CD14-positive monocyte (primary cell): ENCODE measurements around the gene CAMTA1. TPM values are rescaled to one million over a fixed set of nuclear protein-coding genes. Genes with fewer than 3 reads are reported as not detected.
A peak's percentile ranks its signal among the peaks of the same experiment; 100 is the strongest.

Experiments used
- DNase-seq, 3 donors: peaks; one replicate each; pipeline ENCODE4 v3.0.0-alpha.2; 2011 to 2022
- H2AFZ ChIP-seq: 2 replicates; pipeline ENCODE4 v1.6.0; 2012; ENCODE audit warnings: mild to moderate bottlenecking, low read depth, low read length, inconsistent platforms; ENCODE audit not compliant: insufficient read depth, poor library complexity, severe bottlenecking
- H3K27ac ChIP-seq, 2 donors: 1 replicate in 1 of 2; 2 replicates in 1 of 2; pipeline ENCODE4 v1.5.1; 2012 to 2013; ENCODE audit warnings: low read length in 2 of 2, control low read depth in 1 of 2, inconsistent platforms in 1 of 2, low read depth in 1 of 2, mild to moderate bottlenecking in 1 of 2
- H3K27me3 ChIP-seq, 2 donors: one replicate each; pipeline versions ENCODE4 v1.6.0 to v1.6.1; 2011 to 2013; ENCODE audit warnings: low read length in 2 of 2; ENCODE audit not compliant: control insufficient read depth in 2 of 2, insufficient read depth in 2 of 2
- H3K36me3 ChIP-seq, 2 donors: replicated peaks in 1 of 2; 1 replicate in 1 of 2; 2 replicates in 1 of 2; pipeline versions ENCODE4 v1.5.1 to v1.6.1; 2012 to 2013; ENCODE audit warnings: low read length in 2 of 2, control low read depth in 1 of 2, inconsistent platforms in 1 of 2, mild to moderate bottlenecking in 1 of 2; ENCODE audit not compliant: insufficient read depth in 2 of 2, control insufficient read depth in 1 of 2
- H3K4me1 ChIP-seq, 2 donors: 1 replicate in 1 of 2; 2 replicates in 1 of 2; pipeline versions ENCODE4 v1.5.1 to v1.6.1; 2012 to 2013; ENCODE audit warnings: low read length in 2 of 2, control low read depth in 1 of 2, inconsistent platforms in 1 of 2, mild to moderate bottlenecking in 1 of 2, moderate library complexity in 1 of 2; ENCODE audit not compliant: insufficient read depth in 2 of 2, control insufficient read depth in 1 of 2
- H3K4me2 ChIP-seq: replicated peaks from 2 replicates; pipeline ENCODE3; 2012; ENCODE audit warnings: low read length, moderate library complexity, mild to moderate bottlenecking; ENCODE audit not compliant: poor library complexity, severe bottlenecking; ENCODE audit errors: extremely low read depth
- H3K4me3 ChIP-seq, 3 experiments: fragments of 200-600 bp in 1 of 3; sonication (generic) in 1 of 3; replicated peaks in 1 of 3; 1 replicate in 2 of 3; 2 replicates in 1 of 3; pipeline ENCODE4 v1.5.1; 2011 to 2013; ENCODE audit warnings: low read length in 3 of 3, mild to moderate bottlenecking in 3 of 3, control low read depth in 2 of 3, low read depth in 2 of 3, inconsistent platforms in 1 of 3, moderate library complexity in 1 of 3
- H3K79me2 ChIP-seq: 2 replicates; pipeline ENCODE4 v1.6.0; 2012; ENCODE audit warnings: mild to moderate bottlenecking, control low read depth, inconsistent platforms, low read length, moderate library complexity; ENCODE audit not compliant: insufficient read depth
- H3K9ac ChIP-seq: 2 replicates; pipeline ENCODE4 v1.6.0; 2017; ENCODE audit warnings: low read length, mild to moderate bottlenecking; ENCODE audit not compliant: insufficient read depth, poor library complexity, severe bottlenecking
- H3K9me3 ChIP-seq, 2 donors: replicated peaks in 1 of 2; 1 replicate in 1 of 2; 2 replicates in 1 of 2; pipeline versions ENCODE4 v1.5.1 to v1.6.1; 2012 to 2013; ENCODE audit warnings: low read length in 2 of 2, control low read depth in 1 of 2; ENCODE audit not compliant: control insufficient read depth in 1 of 2, insufficient read depth in 1 of 2
- H4K20me1 ChIP-seq: 2 replicates; pipeline ENCODE4 v1.6.0; 2012; ENCODE audit warnings: mild to moderate bottlenecking, low read length, control low read depth, moderate library complexity; ENCODE audit not compliant: insufficient read depth
- H3K27ac Mint-ChIP-seq, 7 donors: one replicate each; pipeline ENCODE4 v1.8.0; 2020; ENCODE audit warnings: mild to moderate bottlenecking in 7 of 7, mixed read lengths in 7 of 7, moderate library complexity in 6 of 7, inconsistent platforms in 2 of 7
- H3K27me3 Mint-ChIP-seq, 3 donors: one replicate each; pipeline ENCODE4 v1.8.0; 2021 to 2022; ENCODE audit warnings: low read depth in 3 of 3, mild to moderate bottlenecking in 3 of 3, mixed read lengths in 3 of 3, moderate library complexity in 3 of 3, inconsistent platforms in 1 of 3
- H3K36me3 Mint-ChIP-seq, 2 donors: one replicate each; pipeline ENCODE4 v1.8.0; 2020; ENCODE audit warnings: mixed read lengths in 2 of 2, inconsistent platforms in 1 of 2, mild to moderate bottlenecking in 1 of 2
- H3K4me1 Mint-ChIP-seq: one replicate; pipeline ENCODE4 v1.8.0; 2020; ENCODE audit warnings: mild to moderate bottlenecking, mixed read lengths
- H3K4me3 Mint-ChIP-seq, 2 donors: one replicate each; pipeline ENCODE4 v1.8.0; 2020; ENCODE audit warnings: mild to moderate bottlenecking in 2 of 2, mixed read lengths in 2 of 2, moderate library complexity in 1 of 2
- H3K9me3 Mint-ChIP-seq, 7 donors: one replicate each; pipeline ENCODE4 v1.8.0; 2020 to 2022; ENCODE audit warnings: mixed read lengths in 7 of 7, mild to moderate bottlenecking in 6 of 7, moderate library complexity in 6 of 7, inconsistent platforms in 2 of 7
- WGBS: methylation state at CpG from one replicate; pipeline ENCODE4 v1.1.5; 2013; ENCODE audit warnings: missing lambda C conversion rate; ENCODE audit not compliant: insufficient coverage; 5-methylcytosine and 5-hydroxymethylcytosine counted together
- intact Hi-C, 2 donors: fragments of 100-400 bp; cut with micrococcal nuclease; formaldehyde crosslinking; loops; one replicate each; pipeline versions ENCODE4 v1.15.0 to v1.15.1; 2023
- polyA plus RNA-seq, 3 donors: library from polyadenylated mRNA; depleted of rRNA in 1 of 3; unstranded in 2 of 3; stranded (reverse) in 1 of 3; fragments of 300-500 nt in 2 of 3; fragments of >200 nt in 1 of 3; fragmentation: Illumina TruSeq in 2 of 3; gene quantifications; 1 replicate in 2 of 3; 2 replicates in 1 of 3; pipeline ENCODE4 v1.2.3, GENCODE V29; 2012 to 2021
- TF ChIP-seq, protein P1 (sequence below): fragments of 200-600 bp; IDR thresholded peaks from one replicate; pipeline ENCODE4 v1.8.0; 2022; ENCODE audit warnings: antibody characterized with exemption, mild to moderate bottlenecking

The CAMTA1 gene
- polyA plus RNA-seq, 3 donors = 52.0 to 89.6 (median 78.3) TPM

DNA sequence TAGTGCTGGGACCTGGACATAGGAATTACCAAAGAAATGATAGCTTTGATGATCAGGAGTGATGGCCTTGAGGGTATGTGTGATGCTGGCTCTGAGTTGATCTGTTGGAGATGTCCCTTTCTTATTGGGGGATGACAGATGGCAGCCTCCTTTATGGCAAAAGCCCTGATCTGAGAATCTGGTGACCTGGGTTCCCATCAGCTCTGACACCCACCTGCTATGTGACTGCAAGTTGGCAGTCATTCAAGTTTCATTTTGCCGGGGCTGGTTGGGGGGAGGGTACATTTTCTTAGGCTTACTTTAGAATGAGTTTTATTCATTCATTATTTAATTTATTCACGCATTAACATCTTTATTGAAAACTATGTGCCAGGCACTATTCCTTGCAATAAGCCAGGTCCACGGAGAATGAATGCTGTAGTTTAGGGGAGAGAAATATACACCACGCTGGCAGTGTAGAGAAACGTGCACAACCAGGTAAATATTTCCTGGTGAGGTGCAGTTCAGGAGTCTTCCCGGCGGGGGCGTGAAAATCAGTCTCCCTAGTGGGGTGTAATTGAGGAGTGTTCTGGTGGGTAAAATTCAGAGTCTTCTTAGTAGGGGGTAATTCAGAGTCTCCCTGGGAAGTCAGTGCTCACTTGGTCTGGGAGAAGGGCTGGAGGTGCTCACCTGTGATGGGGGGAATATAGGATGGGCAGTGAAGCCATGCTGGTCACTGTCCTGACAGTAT lies 401.3 kb downstream of the CAMTA1 start:
- H3K27ac ChIP-seq = no peak overlapping the region
- H3K27me3 Mint-ChIP-seq = peaks cover 0 to 12% (median 8%) of the 10 kb centered on the region in 3 donors
- H3K9me3 ChIP-seq = no peaks in the 10 kb centered on the region
- no peaks in the 10 kb centered on the region for H4K20me1 ChIP-seq
- H3K9ac ChIP-seq = no peak overlapping the region
- no peak overlapping the region for H3K4me2 ChIP-seq
- no peak for DNase-seq
- no peaks in the 10 kb centered on the region for H3K79me2 ChIP-seq
- H3K4me1 ChIP-seq = no peaks in the 10 kb centered on the region
- peak overlapping the region in 1 of 7 donors; percentile 51 for H3K27ac Mint-ChIP-seq
- intact Hi-C loops = no loop called here
- H3K4me3 ChIP-seq = no peak overlapping the region
- no peak overlapping the region for H2AFZ ChIP-seq
- no peaks in the 10 kb centered on the region for H3K36me3 ChIP-seq
- no peak overlapping the region for H3K4me3 Mint-ChIP-seq
- peaks cover 0 to 8% (median 2%) of the 10 kb centered on the region in 7 donors for H3K9me3 Mint-ChIP-seq
- no peaks in the 10 kb centered on the region for H3K4me1 Mint-ChIP-seq
- no peaks in the 10 kb centered on the region for H3K27me3 ChIP-seq
- TF ChIP-seq, protein P1, sequence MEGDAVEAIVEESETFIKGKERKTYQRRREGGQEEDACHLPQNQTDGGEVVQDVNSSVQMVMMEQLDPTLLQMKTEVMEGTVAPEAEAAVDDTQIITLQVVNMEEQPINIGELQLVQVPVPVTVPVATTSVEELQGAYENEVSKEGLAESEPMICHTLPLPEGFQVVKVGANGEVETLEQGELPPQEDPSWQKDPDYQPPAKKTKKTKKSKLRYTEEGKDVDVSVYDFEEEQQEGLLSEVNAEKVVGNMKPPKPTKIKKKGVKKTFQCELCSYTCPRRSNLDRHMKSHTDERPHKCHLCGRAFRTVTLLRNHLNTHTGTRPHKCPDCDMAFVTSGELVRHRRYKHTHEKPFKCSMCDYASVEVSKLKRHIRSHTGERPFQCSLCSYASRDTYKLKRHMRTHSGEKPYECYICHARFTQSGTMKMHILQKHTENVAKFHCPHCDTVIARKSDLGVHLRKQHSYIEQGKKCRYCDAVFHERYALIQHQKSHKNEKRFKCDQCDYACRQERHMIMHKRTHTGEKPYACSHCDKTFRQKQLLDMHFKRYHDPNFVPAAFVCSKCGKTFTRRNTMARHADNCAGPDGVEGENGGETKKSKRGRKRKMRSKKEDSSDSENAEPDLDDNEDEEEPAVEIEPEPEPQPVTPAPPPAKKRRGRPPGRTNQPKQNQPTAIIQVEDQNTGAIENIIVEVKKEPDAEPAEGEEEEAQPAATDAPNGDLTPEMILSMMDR = no peak
- WGBS = 83% methylated on average over 6 of the region's 8 CpGs
- H3K36me3 Mint-ChIP-seq = no peaks in the 10 kb centered on the region

DNA sequence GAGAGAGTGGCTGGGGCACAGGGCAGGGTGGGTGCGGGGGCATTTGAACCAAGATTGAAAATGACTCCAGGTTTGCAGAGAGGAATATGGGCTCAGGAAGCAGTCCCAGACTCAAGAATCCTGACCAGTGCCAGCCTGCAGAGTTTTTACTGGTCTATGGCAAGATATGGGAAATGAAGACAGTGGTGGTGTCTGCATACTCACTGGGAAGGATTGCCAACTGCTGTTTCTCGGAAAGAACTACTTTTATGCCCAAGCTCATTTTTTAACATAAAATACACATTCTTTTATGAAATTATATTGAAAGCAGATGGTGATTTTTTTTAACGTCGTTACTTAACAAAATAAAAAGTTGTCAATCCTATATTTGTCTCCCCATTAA lies 401.8 kb downstream of the CAMTA1 start:
- Histone ChIP-seq H2AFZ (no peak overlapping the region), H3K9ac (no peak overlapping the region), H3K4me2 (no peak overlapping the region), H3K27me3 (no peaks in the 10 kb centered on the region), H3K9me3 (no peaks in the 10 kb centered on the region), H4K20me1 (no peaks in the 10 kb centered on the region), H3K79me2 (no peaks in the 10 kb centered on the region), H3K27ac (no peak overlapping the region), H3K4me1 (no peaks in the 10 kb centered on the region), H3K4me3 (no peak overlapping the region), H3K36me3 (no peaks in the 10 kb centered on the region)
- TF ChIP-seq, protein P1 = no peak
- Mint-ChIP-seq H3K36me3 (no peaks in the 10 kb centered on the region), H3K9me3 (peaks cover 0 to 7% (median 2%) of the 10 kb centered on the region in 7 donors), H3K27ac (peak overlapping the region in 1 of 7 donors; percentile 51), H3K4me1 (no peaks in the 10 kb centered on the region), H3K4me3 (no peak overlapping the region), H3K27me3 (peaks cover 0 to 11% (median 8%) of the 10 kb centered on the region in 3 donors)
- DNase-seq = no peak
- 80% methylated on average over 1 of the region's 4 CpGs for WGBS
- intact Hi-C loops = no loop called here
